HG02571 (cell line): ENCODE data around the gene SMIM29.
A peak's percentile ranks its signal among the peaks of the same experiment; 100 is the strongest.

Experiments
- ATAC-seq: cut with Tn5 transposase; IDR thresholded peaks from one replicate; pipeline ENCODE4 v1.9.1; 2021; ENCODE audit warnings: mild to moderate bottlenecking, moderate library complexity; ENCODE audit not compliant: unreplicated experiment

SMIM29 gene

GRCh38 chr6:34241351-34242215 is 7.2 kb downstream of the SMIM29 start:
- ATAC-seq = no peak

GRCh38 chr6:34240329-34241248 is 8.2 kb downstream of the SMIM29 start:
- ATAC-seq = no peak

- no peak for ATAC-seq
Measured at GRCh38 chr6:34239893-34240292, 8.9 kb downstream of the SMIM29 start.

- ATAC-seq = no peak
Measured at GRCh38 chr6:34239500-34239825, 9.3 kb downstream of the SMIM29 start.

- no peak for ATAC-seq
Measured at GRCh38 chr6:34238585-34239499, 10.0 kb downstream of the SMIM29 start.

- no peak for ATAC-seq
Measured at GRCh38 chr6:34237722-34238584, 10.9 kb downstream of the SMIM29 start.

GRCh38 chr6:34237316-34237721 is 11.5 kb downstream of the SMIM29 start:
- ATAC-seq = no peak

- peak; percentile 55 for ATAC-seq
Measured at GRCh38 chr6:34236443-34237315, 12.1 kb downstream of the SMIM29 start, which contains the start of gene HMGA1. Gene HMGA1 (plus strand): TSS chr6:34236873. CDS start chr6:34240781, 3,908 bp downstream.

GRCh38 chr6:34236131-34236442 is 12.7 kb downstream of the SMIM29 start:
- ATAC-seq = no peak

GRCh38 chr6:34235307-34236130 is 13.3 kb downstream of the SMIM29 start:
- no peak for ATAC-seq

- ATAC-seq = no peak
Measured at GRCh38 chr6:34234667-34235306, 14.0 kb downstream of the SMIM29 start.

- no peak for ATAC-seq
Measured at GRCh38 chr6:34233867-34234266, 14.9 kb downstream of the SMIM29 start.

- no peak for ATAC-seq
Measured at GRCh38 chr6:34232901-34233300, 15.9 kb downstream of the SMIM29 start.

GRCh38 chr6:34231566-34232336 is 17.1 kb downstream of the SMIM29 start:
- ATAC-seq = no peak

- no peak for ATAC-seq
Measured at GRCh38 chr6:34230653-34231371, 18.0 kb downstream of the SMIM29 start.

GRCh38 chr6:34229877-34230276 is 18.9 kb downstream of the SMIM29 start:
- no peak for ATAC-seq
